ENCODE data around the gene SYNM. TPM values are rescaled to one million over a fixed set of nuclear protein-coding genes. Genes with fewer than 3 reads are reported as not detected.

Gene SYNM
- total RNA-seq, 2 donors from 2014 or later, result 2.8 to 3.3 TPM

- no peak for ATAC-seq (replicated peaks in 1 of 2)
These were observed 49.4 kb downstream of the SYNM start for GRCh38 chr15:99154271-99154670.

DNA sequence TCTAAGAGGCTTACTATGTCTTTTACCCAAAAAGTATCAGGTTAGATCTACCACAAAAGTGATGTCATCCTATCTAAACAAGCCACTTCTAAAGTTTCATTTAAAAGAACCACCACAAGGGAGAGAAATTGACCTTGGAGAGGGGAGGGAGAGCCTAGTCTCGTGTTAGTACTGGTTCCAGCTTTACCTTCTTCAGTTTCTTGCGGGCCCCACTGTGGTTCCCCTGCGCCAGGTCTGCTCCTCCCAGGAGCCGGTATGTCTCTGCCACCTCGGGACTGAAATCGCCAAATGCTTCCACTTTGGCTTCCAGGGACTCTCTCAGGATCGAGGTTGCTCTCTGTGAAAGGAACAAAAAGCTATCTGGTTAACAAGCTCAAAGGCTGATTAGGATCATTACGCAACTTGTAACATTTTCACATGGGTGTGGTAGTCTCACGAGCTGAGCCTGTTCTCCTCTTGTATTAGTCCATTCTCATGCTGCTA, 51.1 kb downstream of the SYNM start:
- peaks cover 6% of the 10 kb centered on the region for H3K27me3 Mint-ChIP-seq (ENCODE audit: low read depth)
- H3K4me3 Mint-ChIP-seq, result no peak overlapping the region
- no peak for DNase-seq
- no peaks in the 10 kb centered on the region for H3K36me3 Mint-ChIP-seq (ENCODE audit: insufficient read depth in 2 of 2)
- H3K27ac Mint-ChIP-seq, result no peak overlapping the region
- peaks cover 12% of the 10 kb centered on the region for H3K4me1 Mint-ChIP-seq (ENCODE audit: low read depth)
- no peaks in the 10 kb centered on the region for H3K9me3 Mint-ChIP-seq
- peak in 1 of 2 donors; percentile 62 for ATAC-seq (replicated peaks in 1 of 2)

More at GRCh38 chr15:99154271-99154670, 49.4 kb downstream of the SYNM start:
- Mint-ChIP-seq H3K4me1 (ENCODE audit: low read depth) (peaks cover 12% of the 10 kb centered on the region), H3K27me3 (ENCODE audit: low read depth) (peaks cover 6% of the 10 kb centered on the region), H3K4me3 (no peak overlapping the region), H3K27ac (no peak overlapping the region), H3K9me3 (no peaks in the 10 kb centered on the region), H3K36me3 (ENCODE audit: insufficient read depth in 2 of 2) (no peaks in the 10 kb centered on the region)
- DNase-seq, result no peak

DNA sequence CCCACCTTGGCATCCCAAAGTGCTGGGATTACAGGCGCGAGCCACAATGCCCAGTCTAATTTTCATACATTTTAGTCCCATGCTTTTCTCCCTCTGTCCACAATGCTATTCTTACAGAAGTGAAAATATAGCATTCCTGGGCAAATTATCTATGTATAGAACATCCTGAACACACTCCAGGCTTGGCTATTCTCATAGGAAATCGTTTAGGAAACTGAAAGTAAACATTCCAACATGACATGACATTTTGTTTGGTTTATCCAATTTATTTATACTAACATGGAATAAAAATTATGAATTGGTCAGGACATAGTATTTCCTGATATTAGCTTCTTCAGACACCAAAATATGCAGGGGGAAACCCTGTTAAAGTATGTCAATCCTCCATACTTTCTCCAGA, 52.6 kb downstream of the SYNM start:
- ATAC-seq (replicated peaks in 1 of 2), result no peak
- no peak overlapping the region for H3K4me3 Mint-ChIP-seq
- peaks cover 12% of the 10 kb centered on the region for H3K4me1 Mint-ChIP-seq (ENCODE audit: low read depth)

GRCh38 chr15:99158626-99159412, 53.9 kb downstream of the SYNM start:
- Mint-ChIP-seq H3K4me3 (no peak overlapping the region), H3K9me3 (no peaks in the 10 kb centered on the region), H3K27me3 (ENCODE audit: low read depth) (peaks cover 6% of the 10 kb centered on the region), H3K27ac (no peak overlapping the region), H3K4me1 (ENCODE audit: low read depth) (peaks cover 23% of the 10 kb centered on the region), H3K36me3 (ENCODE audit: insufficient read depth in 2 of 2) (no peaks in the 10 kb centered on the region)
- ATAC-seq (replicated peaks in 1 of 2), result no peak
- DNase-seq, result no peak

More for the DNA sequence above, 52.6 kb downstream of the SYNM start:
- DNase-seq, result no peak
- Mint-ChIP-seq H3K9me3 (no peaks in the 10 kb centered on the region), H3K27me3 (ENCODE audit: low read depth) (peaks cover 6% of the 10 kb centered on the region), H3K27ac (no peak overlapping the region), H3K36me3 (ENCODE audit: insufficient read depth in 2 of 2) (no peaks in the 10 kb centered on the region)

GRCh38 chr15:99163271-99164062, 58.6 kb downstream of the SYNM start:
- H3K4me3 Mint-ChIP-seq, result no peak overlapping the region

DNA sequence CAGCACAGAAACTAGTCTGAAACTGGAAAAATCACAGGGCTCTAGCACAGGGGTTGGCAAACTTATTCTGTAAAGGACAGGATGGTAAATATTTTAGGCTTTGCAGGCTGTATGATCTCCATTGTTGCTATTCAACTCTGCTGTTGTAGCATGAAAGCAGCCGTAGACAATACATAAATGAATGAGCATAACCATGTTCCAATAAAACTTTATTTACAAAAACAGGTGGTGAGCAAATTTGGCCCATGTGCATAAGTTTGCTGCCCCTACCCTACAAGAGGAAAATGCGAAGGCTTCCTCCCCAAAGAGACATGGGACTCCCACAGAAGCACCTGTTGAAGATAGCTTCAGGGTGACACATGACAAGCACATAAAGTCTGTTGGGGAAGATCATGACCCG, 59.2 kb downstream of the SYNM start:
- no peaks in the 10 kb centered on the region for H3K9me3 Mint-ChIP-seq
- no peaks in the 10 kb centered on the region for H3K27me3 Mint-ChIP-seq (ENCODE audit: low read depth)
- no peak for DNase-seq
- ATAC-seq (replicated peaks in 1 of 2), result no peak
- H3K4me3 Mint-ChIP-seq, result no peak overlapping the region
- peaks cover 13% of the 10 kb centered on the region for H3K4me1 Mint-ChIP-seq (ENCODE audit: low read depth)
- H3K27ac Mint-ChIP-seq, result no peak overlapping the region
- no peaks in the 10 kb centered on the region for H3K36me3 Mint-ChIP-seq (ENCODE audit: insufficient read depth in 2 of 2)

More at GRCh38 chr15:99163271-99164062, 58.6 kb downstream of the SYNM start:
- H3K4me1 Mint-ChIP-seq (ENCODE audit: low read depth), result peaks cover 13% of the 10 kb centered on the region
- H3K36me3 Mint-ChIP-seq (ENCODE audit: insufficient read depth in 2 of 2), result no peaks in the 10 kb centered on the region
- H3K27me3 Mint-ChIP-seq (ENCODE audit: low read depth), result no peaks in the 10 kb centered on the region
- ATAC-seq (replicated peaks in 1 of 2) (no peak), DNase-seq (no peak)
- H3K27ac Mint-ChIP-seq, result no peak overlapping the region
- H3K9me3 Mint-ChIP-seq, result no peaks in the 10 kb centered on the region

- no peak for ATAC-seq (replicated peaks in 1 of 2)
- H3K27me3 Mint-ChIP-seq (ENCODE audit: low read depth), result no peaks in the 10 kb centered on the region
- no peak overlapping the region for H3K27ac Mint-ChIP-seq
- no peaks in the 10 kb centered on the region for H3K36me3 Mint-ChIP-seq (ENCODE audit: insufficient read depth in 2 of 2)
- H3K4me1 Mint-ChIP-seq (ENCODE audit: low read depth), result peaks cover 13% of the 10 kb centered on the region
- no peak overlapping the region for H3K4me3 Mint-ChIP-seq
- H3K9me3 Mint-ChIP-seq, result no peaks in the 10 kb centered on the region
- no peak for DNase-seq
These were observed 60.3 kb downstream of the SYNM start for GRCh38 chr15:99165020-99165790.

- H3K4me1 Mint-ChIP-seq (ENCODE audit: low read depth), result peaks cover 13% of the 10 kb centered on the region
- no peaks in the 10 kb centered on the region for H3K9me3 Mint-ChIP-seq
- ATAC-seq (replicated peaks in 1 of 2), result no peak
- no peak overlapping the region for H3K27ac Mint-ChIP-seq
- no peaks in the 10 kb centered on the region for H3K27me3 Mint-ChIP-seq (ENCODE audit: low read depth)
- DNase-seq, result no peak
- no peak overlapping the region for H3K4me3 Mint-ChIP-seq
- no peaks in the 10 kb centered on the region for H3K36me3 Mint-ChIP-seq (ENCODE audit: insufficient read depth in 2 of 2)
These were observed 61.2 kb downstream of the SYNM start for GRCh38 chr15:99165956-99166689.

GRCh38 chr15:99167201-99167600, 62.3 kb downstream of the SYNM start:
- Mint-ChIP-seq H3K4me3 (no peak overlapping the region), H3K4me1 (ENCODE audit: low read depth) (peaks cover 13% of the 10 kb centered on the region), H3K9me3 (no peaks in the 10 kb centered on the region), H3K27me3 (ENCODE audit: low read depth) (no peaks in the 10 kb centered on the region), H3K36me3 (ENCODE audit: insufficient read depth in 2 of 2) (no peaks in the 10 kb centered on the region), H3K27ac (no peak overlapping the region)
- no peak for ATAC-seq (replicated peaks in 1 of 2)
- no peak for DNase-seq

- Mint-ChIP-seq H3K36me3 (ENCODE audit: insufficient read depth in 2 of 2) (no peaks in the 10 kb centered on the region), H3K4me1 (ENCODE audit: low read depth) (peaks cover 13% of the 10 kb centered on the region), H3K9me3 (no peaks in the 10 kb centered on the region), H3K27me3 (ENCODE audit: low read depth) (no peaks in the 10 kb centered on the region), H3K4me3 (no peak overlapping the region), H3K27ac (no peak overlapping the region)
- ATAC-seq (replicated peaks in 1 of 2), result no peak
- no peak for DNase-seq
These were observed 62.8 kb downstream of the SYNM start for GRCh38 chr15:99167640-99168039.

GRCh38 chr15:99168601-99169580, 64.0 kb downstream of the SYNM start:
- H3K27ac Mint-ChIP-seq, result no peak overlapping the region

More at GRCh38 chr15:99168601-99169580, 64.0 kb downstream of the SYNM start:
- ATAC-seq (replicated peaks in 1 of 2), result no peak
- H3K36me3 Mint-ChIP-seq (ENCODE audit: insufficient read depth in 2 of 2), result no peaks in the 10 kb centered on the region
- no peaks in the 10 kb centered on the region for H3K9me3 Mint-ChIP-seq
- no peak overlapping the region for H3K4me3 Mint-ChIP-seq
- DNase-seq, result no peak
- peaks cover 1% of the 10 kb centered on the region for H3K4me1 Mint-ChIP-seq (ENCODE audit: low read depth)
- no peaks in the 10 kb centered on the region for H3K27me3 Mint-ChIP-seq (ENCODE audit: low read depth)
